AG09309 (cell line): ENCODE data around the gene ZNF335.

Experiments
- DNase-seq: peaks from one replicate; pipeline ENCODE4 v3.0.0-alpha.2; 2010; ENCODE audit warnings: low read depth
- H3K4me3 ChIP-seq: 2 replicates; pipeline ENCODE4 v1.5.1; 2011; ENCODE audit warnings: mild to moderate bottlenecking, low read depth, low read length, moderate library complexity; ENCODE audit not compliant: control insufficient read depth
- TF ChIP-seq, protein P1 (sequence below): IDR thresholded peaks from 2 replicates; pipeline ENCODE4 v1.5.1; 2011; ENCODE audit warnings: mild to moderate bottlenecking, low read depth, low read length, inconsistent platforms; ENCODE audit not compliant: insufficient read depth, control insufficient read depth; ENCODE audit errors: missing control alignments

Gene ZNF335

DNA sequence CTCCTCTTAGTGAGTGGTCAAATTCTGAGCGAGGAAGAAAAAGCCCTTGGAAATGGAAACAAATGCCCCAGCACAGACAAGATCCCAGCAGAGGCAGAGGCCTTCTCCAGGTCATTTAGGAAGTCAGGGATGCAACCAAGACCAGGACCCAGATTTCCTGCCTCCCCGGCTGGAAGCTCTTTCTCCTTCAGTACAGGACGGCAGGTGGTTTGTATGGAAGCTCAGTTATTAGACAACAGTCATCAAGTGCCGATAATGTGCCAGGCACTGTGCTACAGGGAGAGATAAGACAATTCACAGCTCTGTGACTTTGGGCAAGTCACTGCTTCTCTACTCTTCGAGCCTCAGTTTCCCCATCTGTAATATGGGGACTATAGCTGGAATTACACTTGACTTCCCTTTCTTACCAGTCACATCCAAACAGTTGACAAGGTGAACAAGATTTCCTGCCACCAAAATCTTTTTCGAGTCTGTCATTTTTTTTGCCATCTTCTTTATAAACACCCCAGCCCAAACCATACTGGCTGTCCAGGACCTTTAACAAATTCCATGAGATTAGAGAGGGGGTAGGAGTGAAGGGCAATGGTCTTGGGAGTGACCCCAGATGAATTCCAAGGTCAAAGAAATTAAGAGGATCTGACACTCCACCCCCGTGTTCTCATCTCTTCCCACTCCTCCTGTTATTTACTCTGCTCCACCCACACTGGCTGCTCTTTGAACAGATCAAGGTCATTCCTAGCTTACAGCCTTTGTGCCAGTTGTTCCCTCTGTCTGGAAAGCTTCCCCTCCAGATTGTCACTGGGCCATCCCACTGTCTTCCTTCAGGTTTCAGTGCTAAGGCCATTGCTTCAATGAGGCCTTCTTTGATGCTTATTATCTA lies 42.8 kb upstream of the ZNF335 start:
- TF ChIP-seq, protein P1, sequence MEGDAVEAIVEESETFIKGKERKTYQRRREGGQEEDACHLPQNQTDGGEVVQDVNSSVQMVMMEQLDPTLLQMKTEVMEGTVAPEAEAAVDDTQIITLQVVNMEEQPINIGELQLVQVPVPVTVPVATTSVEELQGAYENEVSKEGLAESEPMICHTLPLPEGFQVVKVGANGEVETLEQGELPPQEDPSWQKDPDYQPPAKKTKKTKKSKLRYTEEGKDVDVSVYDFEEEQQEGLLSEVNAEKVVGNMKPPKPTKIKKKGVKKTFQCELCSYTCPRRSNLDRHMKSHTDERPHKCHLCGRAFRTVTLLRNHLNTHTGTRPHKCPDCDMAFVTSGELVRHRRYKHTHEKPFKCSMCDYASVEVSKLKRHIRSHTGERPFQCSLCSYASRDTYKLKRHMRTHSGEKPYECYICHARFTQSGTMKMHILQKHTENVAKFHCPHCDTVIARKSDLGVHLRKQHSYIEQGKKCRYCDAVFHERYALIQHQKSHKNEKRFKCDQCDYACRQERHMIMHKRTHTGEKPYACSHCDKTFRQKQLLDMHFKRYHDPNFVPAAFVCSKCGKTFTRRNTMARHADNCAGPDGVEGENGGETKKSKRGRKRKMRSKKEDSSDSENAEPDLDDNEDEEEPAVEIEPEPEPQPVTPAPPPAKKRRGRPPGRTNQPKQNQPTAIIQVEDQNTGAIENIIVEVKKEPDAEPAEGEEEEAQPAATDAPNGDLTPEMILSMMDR: no peak
- H3K4me3 ChIP-seq: no peak overlapping the region
- no peak for DNase-seq

DNA sequence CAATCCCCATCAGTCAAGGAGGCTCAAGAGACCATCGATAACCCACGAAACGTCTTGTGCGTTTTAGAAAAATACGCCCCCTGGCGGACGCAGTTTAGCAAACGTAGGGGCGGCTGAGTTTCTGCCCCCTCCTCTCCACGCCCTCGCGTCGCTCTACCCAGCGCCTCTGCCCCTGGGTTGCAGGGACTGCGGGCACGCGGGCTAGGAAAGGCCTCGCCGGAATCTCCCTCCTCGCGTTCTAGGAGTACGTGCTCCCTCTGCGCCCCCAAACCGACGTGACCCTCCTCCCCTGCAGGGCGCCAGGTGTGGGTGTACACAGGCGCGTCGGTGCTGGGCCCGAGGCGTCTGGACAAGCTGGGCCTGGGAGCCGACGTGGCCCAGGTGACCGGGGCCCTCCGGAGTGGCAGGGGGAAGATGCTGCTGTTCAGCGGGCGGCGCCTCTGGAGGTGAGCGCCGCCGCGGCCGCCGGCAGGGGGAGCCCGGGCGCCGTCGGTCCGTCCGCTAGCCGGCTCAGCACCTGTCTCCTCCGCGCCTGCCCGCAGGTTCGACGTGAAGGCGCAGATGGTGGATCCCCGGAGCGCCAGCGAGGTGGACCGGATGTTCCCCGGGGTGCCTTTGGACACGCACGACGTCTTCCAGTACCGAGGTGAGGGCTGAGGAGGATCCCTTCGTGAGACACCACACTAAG lies 42.0 kb upstream of the ZNF335 start:
- no peak for DNase-seq
- no peak overlapping the region for H3K4me3 ChIP-seq
- TF ChIP-seq, protein P1: peak; percentile 74

DNA sequence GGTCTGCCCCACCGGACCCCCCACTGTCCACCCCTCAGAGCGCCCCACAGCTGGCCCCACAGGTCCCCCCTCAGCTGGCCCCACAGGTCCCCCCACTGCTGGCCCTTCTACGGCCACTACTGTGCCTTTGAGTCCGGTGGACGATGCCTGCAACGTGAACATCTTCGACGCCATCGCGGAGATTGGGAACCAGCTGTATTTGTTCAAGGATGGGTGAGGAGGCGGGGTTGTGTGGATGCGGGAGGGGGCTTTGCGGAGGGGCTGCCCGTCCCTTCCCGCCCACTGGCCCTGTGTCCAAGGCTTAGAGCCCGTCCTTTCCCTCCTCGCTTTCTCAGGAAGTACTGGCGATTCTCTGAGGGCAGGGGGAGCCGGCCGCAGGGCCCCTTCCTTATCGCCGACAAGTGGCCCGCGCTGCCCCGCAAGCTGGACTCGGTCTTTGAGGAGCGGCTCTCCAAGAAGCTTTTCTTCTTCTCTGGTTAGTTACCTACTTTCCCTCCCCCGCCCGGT lies 41.4 kb upstream of the ZNF335 start:
- no peak overlapping the region for H3K4me3 ChIP-seq
- no peak for DNase-seq
- TF ChIP-seq, protein P1: no peak

DNA sequence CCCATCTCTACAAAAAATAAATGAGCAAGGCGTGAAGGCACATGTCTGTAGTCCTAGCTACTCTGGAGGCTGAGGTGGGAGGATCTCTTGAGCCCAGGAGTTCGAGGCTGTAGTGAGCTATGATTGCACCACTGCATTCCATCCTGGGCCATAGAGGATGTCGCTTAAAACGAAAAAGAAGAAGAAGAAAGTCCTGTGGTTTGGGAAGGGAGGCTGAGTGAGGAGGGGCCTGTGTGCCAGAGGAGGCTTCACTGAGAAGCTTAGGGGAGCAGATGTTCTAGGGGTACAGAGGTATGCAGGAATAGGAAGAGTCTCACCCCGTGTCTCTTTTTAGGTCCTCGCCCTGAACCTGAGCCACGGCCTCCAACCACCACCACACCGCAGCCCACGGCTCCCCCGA lies 40.9 kb upstream of the ZNF335 start:
- no peak for DNase-seq
- H3K4me3 ChIP-seq: no peak overlapping the region
- TF ChIP-seq, protein P1: no peak

DNA sequence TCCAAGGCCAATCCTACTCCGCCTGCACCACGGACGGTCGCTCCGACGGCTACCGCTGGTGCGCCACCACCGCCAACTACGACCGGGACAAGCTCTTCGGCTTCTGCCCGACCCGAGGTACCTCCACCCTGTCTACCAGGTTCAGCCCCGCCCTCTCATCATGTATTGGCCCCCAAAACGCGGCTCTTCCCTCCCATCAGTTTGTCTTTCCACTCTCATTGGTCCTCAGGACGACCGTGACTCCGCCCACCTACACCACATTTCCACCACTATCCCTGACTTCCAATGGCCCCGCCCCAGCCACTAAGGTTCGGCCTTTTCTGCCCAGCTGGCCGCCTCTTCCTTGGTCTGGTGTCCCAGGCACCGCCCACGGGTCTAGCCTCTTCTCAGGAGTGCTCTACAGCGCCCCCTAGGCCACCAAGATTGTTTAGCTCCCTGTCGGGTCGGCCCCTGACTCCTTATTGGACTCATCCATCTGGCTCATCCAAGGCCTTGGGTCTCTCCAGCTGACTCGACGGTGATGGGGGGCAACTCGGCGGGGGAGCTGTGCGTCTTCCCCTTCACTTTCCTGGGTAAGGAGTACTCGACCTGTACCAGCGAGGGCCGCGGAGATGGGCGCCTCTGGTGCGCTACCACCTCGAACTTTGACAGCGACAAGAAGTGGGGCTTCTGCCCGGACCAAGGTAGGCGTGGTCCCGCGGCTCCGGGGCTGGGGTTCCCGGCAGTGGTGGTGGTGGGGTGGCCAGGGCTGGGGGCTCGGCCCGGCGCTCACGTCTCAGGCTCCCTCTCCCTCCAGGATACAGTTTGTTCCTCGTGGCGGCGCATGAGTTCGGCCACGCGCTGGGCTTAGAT lies 39.9 kb upstream of the ZNF335 start:
- H3K4me3 ChIP-seq: no peak overlapping the region
- no peak for DNase-seq
- TF ChIP-seq, protein P1: peak; percentile 24
